ENCODE measurements around the gene ALDH3A1.
"Not testable (repeated sequence)": the region's sequence is repeated elsewhere in the genome, so short reads cannot be mapped to it uniquely, and the experiment has no call there.

Gene ALDH3A1

DNA sequence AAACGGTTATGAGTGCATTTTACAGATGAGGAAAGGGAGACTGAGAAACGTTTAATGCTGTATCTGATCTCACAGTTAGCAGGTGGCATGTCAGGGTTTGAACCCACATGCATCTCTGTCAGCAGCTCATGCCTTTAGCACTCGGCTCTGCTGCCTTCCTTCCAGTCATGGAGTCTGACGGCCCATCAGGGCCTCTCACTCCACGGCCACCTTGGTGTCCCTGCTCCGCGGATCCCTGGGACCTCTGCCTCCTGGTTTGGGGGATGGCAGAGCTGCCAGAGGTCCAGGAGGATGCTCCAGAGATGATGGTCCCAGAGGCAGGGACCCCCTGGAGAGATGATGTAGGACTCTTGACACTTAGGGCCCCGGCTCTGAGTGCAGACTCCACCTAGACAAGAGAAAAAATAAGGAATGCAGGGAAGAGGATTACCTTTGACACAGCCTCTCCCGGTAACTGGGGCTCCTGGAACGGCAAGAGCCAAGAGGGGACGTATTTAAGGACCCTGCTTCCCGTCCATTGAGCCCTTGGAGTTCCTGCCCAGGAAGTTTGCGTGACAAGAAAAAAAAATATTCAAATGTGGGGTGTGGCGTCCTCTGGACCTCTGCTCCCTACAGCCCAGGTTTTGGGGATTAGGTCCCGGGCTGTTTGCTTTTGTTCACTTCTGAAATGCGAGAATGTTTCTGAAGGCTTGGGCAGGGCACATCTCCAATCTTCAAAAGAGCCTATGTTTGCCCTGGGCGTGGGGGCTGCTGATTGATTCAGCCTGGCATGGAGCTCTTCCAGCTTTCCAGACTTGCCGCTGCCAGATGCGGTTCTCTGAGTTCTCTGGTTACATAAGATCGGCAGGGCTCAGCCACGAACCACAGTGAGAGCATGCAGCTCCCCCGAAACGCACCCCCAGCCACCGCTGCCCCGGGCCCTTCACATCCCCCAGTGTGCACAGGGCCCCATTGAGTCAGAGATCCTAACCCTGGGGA is at the start of gene ALDH3A1:
ALDH3A1 (minus strand) TSS at position 470 of the 978 bp plus-strand sequence. CDS start 3,169 bp downstream, outside the sequence.
- DNase-seq, result no peak

DNA sequence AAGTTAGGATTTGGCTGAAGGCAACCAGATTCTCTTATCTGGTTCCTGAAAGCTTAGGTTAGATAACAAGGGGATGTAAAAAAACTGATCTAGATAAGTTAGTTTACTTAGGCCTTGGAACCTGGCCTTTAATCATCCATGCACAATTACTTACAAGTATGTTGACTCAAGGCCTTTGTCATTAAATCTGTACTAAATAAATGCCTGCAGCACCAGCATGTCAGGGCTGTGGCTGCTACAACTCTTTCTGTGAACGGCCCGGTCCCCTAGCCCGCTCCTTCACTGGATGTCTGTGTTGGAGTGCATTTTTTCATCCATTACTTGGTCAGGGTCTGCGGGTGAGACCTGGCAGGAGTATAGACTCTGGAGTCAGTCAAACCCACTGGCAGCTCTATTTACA is 48.4 kb upstream of the ALDH3A1 start:
- DNase-seq, result no peak

DNA sequence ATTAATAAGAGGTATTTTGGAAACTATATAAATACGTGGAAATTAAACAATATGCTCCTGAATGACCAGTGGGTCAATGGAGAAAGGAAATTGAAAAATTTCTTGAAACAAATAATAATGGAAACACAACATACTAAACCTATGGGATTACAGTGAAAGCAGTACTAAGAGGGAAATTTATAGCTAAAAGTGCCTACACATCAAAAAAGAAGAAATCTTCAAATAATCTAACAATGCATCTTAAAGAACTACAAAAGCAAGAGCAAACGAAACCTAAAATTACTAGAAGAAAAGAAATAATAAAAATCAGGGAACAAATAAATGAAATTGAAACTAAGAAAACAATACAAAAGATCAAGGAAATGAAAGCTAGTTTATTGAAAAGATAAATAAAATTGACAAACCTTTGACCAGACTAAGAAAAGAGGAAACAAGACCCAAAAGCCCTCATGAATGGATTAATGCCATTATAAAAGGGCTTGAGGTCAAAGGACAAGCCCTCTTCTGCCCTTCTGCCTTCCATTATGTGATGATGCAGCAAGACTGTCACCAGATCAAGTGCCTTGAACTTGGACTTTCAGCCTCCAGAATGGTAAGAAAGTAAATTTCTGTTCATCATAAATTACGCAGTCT is 43.9 kb upstream of the ALDH3A1 start:
- DNase-seq, result no peak

- DNase-seq, result no peak
These were observed 39.7 kb upstream of the ALDH3A1 start for GRCh38 chr17:19787733-19788357.

GRCh38 chr17:19785854-19786253 is 37.8 kb upstream of the ALDH3A1 start:
- DNase-seq, result no peak

DNA sequence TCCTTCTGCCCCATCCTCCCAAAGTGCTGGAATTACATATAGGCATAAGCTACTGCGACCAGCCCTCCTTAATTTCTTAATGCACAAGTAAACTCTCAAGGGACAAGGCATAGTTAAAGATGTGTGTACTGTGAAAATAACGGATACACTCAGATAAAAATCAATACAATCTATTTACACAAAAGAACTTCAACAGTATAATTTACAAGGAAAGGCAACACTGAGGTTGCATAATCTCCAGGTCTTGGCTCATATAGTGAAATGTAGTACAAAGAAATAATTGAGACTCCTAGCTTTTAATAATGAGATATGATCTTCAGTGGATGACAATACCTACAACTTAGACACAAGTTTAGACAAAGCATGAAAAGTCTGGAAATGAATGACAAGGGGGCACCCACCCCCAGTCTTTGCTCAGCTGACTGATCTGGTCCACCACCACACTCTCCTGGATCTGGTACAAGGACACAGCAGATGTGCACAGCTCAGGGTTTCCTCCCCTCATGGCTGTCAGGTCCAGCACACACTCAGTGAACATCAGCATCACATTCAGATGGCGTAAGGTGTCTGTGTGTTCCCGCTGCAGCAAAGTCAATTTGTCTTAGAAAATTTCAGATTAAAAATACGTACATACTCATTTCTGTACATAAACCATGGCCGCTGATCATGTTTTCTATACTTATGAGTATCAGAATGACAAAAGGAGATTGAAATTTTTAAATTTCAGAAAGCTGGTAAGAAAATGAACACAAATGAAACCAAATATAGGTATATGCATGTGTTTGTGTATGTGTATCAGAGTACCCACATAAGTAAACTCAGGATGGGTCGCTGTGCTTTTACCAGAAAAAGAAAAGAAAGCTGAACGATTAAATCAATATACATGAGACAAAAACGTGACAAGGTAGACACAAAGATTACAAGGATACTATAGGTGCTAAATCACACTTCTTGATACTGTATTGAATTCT is 33.7 kb upstream of the ALDH3A1 start:
- no peak for DNase-seq

GRCh38 chr17:19780846-19781245 is 32.7 kb upstream of the ALDH3A1 start:
- DNase-seq, result no peak

- no peak for DNase-seq
These were observed 25.4 kb upstream of the ALDH3A1 start for GRCh38 chr17:19773534-19773933.

- no peak for DNase-seq
These were observed 24.0 kb upstream of the ALDH3A1 start for GRCh38 chr17:19771971-19772630.

DNA sequence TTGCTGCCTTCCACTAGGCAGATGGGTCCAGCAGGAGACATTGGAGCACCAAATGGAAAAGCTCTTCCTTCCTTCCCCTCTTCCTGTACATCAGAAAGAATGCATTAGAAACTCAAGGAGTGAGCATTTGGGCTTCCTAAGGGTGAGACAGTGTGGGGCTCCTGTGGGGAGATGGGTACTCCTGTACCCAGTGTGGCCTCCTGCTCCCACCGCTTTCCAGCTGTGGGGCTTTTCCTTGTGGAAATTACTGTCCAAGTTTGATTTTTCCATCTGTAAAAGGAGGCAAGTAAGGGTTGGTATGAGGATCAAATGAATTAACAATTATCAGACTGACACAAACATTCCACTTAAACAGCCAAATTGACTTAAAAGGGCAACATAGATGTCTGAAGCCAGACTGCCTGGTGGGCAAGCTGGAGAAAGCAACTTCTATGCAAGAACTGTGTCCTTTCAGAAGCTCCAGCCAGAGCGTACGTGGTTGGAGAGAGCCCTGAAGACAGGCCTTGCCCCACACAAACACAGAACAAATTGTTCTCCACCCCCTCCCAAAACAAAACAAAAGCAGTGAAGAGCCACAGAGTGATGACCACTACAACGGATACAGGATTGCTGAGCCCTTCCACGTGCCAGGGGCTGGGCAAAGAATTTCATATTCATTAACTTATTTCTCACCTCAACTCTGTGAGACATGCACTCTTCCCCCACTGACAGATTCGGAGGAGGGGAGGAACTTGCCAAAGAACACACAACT is 23.1 kb upstream of the ALDH3A1 start:
- DNase-seq, result no peak

DNA sequence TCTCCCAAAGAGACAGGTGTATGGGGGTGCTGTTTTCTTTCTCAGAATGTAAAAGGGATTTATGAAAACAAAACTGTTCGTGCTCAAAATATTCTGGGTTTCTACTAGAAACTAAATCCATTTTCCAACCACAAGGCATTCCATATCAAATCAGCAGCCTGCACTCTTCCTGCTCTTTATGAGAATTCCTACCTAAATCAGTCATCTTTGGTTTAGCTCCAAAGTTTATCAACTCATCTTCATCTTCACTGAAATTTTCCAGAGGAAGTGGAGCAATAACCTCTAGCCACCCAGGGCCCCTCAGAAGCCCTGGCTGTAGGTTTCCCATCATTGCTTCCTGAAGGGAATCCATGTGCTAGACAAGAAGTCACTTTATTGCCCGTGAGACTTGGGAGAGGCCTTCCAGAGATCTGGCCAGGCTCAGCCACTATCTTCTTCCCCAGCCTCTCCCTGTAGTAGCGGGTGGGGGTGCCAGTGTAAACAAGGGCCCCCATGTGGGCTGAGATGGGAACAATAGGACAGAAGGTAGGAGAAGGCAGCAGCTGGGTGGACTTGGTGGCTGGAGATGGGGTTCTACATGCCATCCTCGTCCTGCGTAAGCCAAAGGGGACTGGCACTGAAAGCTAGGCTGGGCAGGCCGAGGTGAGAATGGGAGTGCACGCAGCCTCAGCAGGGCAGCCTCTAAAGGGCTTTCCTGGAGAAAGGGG is 22.0 kb upstream of the ALDH3A1 start:
- DNase-seq, result no peak

DNA sequence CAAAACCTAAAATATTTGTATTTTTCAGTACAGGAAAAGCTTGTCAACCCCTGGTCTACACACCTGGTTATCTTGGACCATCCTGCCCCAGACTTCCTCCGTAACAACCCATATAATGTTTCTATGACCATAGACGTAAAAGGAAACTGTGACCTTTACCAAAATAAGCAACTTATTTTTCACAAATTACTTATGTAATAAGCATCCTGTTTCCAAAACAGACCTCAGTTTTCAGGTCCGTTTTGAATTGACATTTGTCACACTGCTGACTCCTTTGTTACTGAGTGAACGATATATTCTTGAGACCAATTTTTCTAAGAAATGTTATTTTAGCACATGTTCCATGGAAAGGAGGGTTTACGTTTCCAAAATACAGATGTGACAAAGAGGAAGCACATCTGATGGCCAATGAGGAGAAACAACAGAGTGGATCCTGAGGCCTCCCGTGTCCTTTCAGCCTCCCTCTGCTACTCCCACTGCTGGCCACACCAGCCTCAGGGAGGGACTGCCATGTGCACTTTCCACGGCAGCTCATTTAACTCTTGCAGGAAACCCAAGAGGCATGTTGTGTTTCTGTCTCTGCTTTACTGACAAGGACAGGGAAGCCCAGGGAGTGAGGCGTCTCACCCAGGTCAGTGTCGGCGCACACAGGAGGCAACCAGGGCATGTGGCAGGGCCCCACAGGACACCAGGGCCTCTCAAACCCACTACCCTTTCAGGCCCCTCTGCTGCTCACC is 20.1 kb upstream of the ALDH3A1 start:
- DNase-seq, result no peak

DNA sequence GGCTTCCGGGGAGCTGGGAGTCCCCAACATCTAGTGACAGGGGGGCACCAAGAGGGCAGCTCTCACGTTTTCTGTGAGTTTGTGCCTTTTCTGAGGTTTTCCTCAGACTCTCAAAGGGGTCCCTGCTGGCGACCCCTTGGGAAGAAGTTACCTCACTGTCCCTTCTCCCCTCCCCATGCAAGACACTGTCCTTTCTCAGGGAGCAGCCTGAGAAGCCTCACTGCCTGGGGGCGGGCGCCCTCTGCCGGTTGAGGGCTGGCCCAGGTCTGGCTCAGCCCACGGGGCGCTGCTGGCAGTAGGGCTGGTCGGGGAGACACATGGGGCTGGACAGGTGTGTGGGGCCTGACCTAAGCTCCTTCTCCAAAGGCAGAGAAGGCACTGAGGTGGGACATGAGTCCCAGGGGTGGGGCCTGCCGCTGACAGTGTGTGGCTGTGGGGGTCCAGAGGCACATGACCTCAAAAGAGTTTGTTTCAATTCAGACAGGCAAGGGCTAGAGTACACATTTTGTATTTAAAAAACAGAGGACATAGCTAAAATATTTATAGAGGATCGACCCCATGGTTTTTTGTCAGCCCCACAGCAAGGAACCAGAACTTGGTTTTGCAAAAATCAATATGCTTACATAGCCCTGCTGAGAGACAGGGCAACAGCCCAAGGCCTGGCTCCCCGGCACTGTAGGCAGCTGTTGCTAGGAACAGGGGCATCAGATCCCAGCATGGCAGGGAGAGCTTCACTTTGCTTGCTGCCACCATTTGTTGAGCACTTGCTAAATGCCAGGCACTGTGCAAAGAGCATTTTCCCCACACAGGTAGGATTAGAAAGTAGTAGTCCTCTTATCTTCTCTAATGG is 18.5 kb upstream of the ALDH3A1 start:
- DNase-seq, result no peak

DNA sequence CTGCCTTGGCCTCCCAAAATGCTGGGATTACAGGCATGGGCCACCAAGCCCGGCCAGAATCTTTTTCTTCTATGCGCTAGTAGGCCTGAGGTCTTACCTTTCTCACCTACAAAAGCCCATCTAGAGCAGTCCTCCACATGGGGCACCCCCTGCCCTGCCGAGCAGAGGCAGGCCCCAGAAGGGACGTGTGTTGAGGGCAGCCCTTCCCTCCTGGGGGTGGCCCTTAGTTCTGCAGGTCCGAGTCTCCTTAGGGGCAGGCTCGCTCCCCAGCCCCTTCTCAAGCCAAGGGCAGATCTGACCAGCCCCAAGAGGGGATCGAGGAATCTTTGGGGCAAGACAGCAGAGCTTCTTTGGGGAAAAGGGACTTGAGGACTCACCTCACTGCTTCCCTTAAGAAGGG is 17.9 kb upstream of the ALDH3A1 start:
- DNase-seq, result no peak

GRCh38 chr17:19763991-19764390 is 15.9 kb upstream of the ALDH3A1 start:
- DNase-seq, result not testable (repeated sequence)

- no peak for DNase-seq
These were observed 15.3 kb upstream of the ALDH3A1 start for GRCh38 chr17:19763416-19763815.

- no peak for DNase-seq
These were observed 14.4 kb upstream of the ALDH3A1 start for GRCh38 chr17:19762515-19762961.

GRCh38 chr17:19760746-19761145 is 12.6 kb upstream of the ALDH3A1 start:
- no peak for DNase-seq

Measured in NCI-H2029 treated with DMSO at 0.1 percent for 48 hours (cell line).